Body of pancreas (tissue), 4 donors: Measurements from ENCODE around the gene GMFB. TPM values are rescaled to one million over a fixed set of nuclear protein-coding genes. Genes with fewer than 3 reads are reported as not detected.
A peak's percentile ranks its signal among the peaks of the same experiment; 100 is the strongest.

Source experiments
- ATAC-seq: fragments of 150-250 bp; one replicate; pipeline ENCODE4 v1.9.1; 2016
- DNase-seq, 4 donors: peaks; one replicate each; pipeline ENCODE4 v3.0.0-alpha.2; 2019
- H3K27ac ChIP-seq, 4 donors: fragments of 200-600 bp; sonication (generic); 1 replicate in 3 of 4; 2 replicates in 1 of 4; pipeline versions ENCODE4 v1.5.1 to v1.6.1; 2016 to 2019; ENCODE audit warnings: mild to moderate bottlenecking in 1 of 4, mixed read lengths in 1 of 4, moderate library complexity in 1 of 4
- H3K27me3 ChIP-seq, 2 donors: fragments of 200-600 bp; sonication (generic); one replicate each; pipeline ENCODE4 v1.6.0; 2016; ENCODE audit warnings: mild to moderate bottlenecking in 1 of 2
- H3K36me3 ChIP-seq, 2 donors: fragments of 200-600 bp; sonication (generic); replicated peaks in 1 of 2; 2 replicates each; pipeline ENCODE4 v1.5.1; 2016; ENCODE audit warnings: low read depth in 2 of 2; ENCODE audit not compliant: insufficient read depth in 1 of 2
- H3K4me1 ChIP-seq: fragments of 200-600 bp; sonication (generic); one replicate; pipeline ENCODE4 v1.6.0; 2016
- H3K4me3 ChIP-seq, 2 donors: fragments of 200-600 bp; sonication (generic); 1 replicate in 1 of 2; 2 replicates in 1 of 2; pipeline ENCODE4 v1.5.1; 2016 to 2019
- H3K9me3 ChIP-seq, 3 donors: fragments of 200-600 bp; sonication (generic); 1 replicate in 2 of 3; 2 replicates in 1 of 3; pipeline ENCODE4 v1.5.1; 2016
- POLR2A ChIP-seq, 3 donors: fragments of 450-650 bp; IDR thresholded peaks; one replicate each; pipeline ENCODE4 v1.6.1; 2016; ENCODE audit warnings: antibody characterized with exemption in 3 of 3, mild to moderate bottlenecking in 2 of 3
- WGBS, 2 donors: methylation state at CpG; one replicate each; pipeline ENCODE4 v1.1.5; 2017; 5-methylcytosine and 5-hydroxymethylcytosine counted together
- intact Hi-C: fragments of 100-400 bp; cut with DNase I; formaldehyde crosslinking; loops from one replicate; pipeline ENCODE4 v1.15.1; 2023
- total RNA-seq, 2 donors: library from RNA; depleted of rRNA; stranded (reverse); fragments of >200 nt; gene quantifications; one replicate each; pipeline ENCODE4 v1.1.0, GENCODE V29; 2016
- TF ChIP-seq, protein P1 (sequence below), 7 experiments: fragments of 450-650 bp in 4 of 7; fragments of 200-600 bp in 3 of 7; sonication (generic) in 3 of 7; IDR thresholded peaks; one replicate each; pipeline ENCODE4 v1.5.1; 2016 to 2019; ENCODE audit warnings: antibody characterized with exemption in 7 of 7

GMFB gene
- total RNA-seq, 2 donors from 2014 or later, result 24.7 to 26.5 TPM

DNA sequence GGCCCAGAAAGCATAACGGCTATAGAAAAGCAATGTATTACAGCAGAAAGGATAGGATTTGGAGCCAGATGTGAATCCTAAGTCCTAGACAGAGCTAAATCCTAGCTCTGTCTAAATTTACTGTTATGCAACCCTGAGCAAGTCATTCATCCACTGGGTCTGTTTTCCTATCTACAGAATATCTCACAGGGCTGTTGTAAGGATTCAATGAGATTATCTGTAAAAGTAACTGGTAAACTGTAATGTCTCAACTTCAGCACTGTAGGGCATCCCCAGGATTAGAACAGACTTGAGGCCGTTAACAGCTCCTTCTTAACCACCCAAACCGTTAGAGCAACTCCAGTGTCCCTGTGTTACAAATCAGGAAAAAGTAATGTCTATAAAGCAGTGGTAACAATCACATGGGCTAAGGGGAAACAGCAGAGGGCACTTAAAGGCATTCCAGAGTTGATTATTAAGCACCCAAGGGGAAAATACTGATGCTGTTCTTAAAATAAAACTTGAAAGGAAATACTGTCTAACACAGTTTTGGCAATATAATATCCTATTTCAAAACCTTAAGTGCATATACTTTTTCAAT is 10.1 kb downstream of the GMFB start:
- DNase-seq (no peak), ATAC-seq (no peak)
- TF ChIP-seq POLR2A (IDR thresholded peaks at IDR 0.05), result no peak
- TF ChIP-seq, protein P1, sequence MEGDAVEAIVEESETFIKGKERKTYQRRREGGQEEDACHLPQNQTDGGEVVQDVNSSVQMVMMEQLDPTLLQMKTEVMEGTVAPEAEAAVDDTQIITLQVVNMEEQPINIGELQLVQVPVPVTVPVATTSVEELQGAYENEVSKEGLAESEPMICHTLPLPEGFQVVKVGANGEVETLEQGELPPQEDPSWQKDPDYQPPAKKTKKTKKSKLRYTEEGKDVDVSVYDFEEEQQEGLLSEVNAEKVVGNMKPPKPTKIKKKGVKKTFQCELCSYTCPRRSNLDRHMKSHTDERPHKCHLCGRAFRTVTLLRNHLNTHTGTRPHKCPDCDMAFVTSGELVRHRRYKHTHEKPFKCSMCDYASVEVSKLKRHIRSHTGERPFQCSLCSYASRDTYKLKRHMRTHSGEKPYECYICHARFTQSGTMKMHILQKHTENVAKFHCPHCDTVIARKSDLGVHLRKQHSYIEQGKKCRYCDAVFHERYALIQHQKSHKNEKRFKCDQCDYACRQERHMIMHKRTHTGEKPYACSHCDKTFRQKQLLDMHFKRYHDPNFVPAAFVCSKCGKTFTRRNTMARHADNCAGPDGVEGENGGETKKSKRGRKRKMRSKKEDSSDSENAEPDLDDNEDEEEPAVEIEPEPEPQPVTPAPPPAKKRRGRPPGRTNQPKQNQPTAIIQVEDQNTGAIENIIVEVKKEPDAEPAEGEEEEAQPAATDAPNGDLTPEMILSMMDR (IDR thresholded peaks at IDR 0.05), result no peak
- Histone ChIP-seq H3K36me3 (no peaks in the 10 kb centered on the region), H3K4me1 (no peaks in the 10 kb centered on the region), H3K9me3 (no peaks in the 10 kb centered on the region), H3K27ac (no peak overlapping the region), H3K27me3 (no peaks in the 10 kb centered on the region), H3K4me3 (no peak overlapping the region)
- WGBS, 2 donors, result 70 to 86% methylated on average over 3 of the region's 3 CpGs
- intact Hi-C loops, result no loop called here

DNA sequence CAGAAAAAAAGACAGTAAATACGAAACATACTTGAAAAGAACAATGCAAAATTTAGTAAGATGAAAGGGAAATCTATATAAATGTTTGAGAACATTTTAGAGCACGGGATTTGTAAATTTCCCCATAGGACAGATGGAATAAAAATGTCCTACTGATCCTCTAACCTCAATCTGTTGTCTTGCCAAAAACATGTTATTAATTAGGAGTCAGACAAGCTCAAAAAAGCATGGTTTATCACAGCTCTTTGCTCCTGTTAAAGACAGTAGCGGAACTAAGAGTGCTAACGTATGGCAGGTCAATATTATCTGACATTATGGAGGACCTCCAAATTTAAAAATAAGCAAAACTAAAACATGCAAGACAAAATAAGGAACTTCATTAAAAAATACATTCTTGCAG is 12.9 kb downstream of the GMFB start:
- 91% methylated on average over 4 of the region's 4 CpGs for WGBS, 2 donors
- no peak for TF ChIP-seq POLR2A (IDR thresholded peaks at IDR 0.05)
- TF ChIP-seq, protein P1 (IDR thresholded peaks at IDR 0.05), result no peak
- DNase-seq (no peak), ATAC-seq (no peak)
- H3K9me3 ChIP-seq, result no peaks in the 10 kb centered on the region
- no peaks in the 10 kb centered on the region for H3K27me3 ChIP-seq
- peaks cover 19% of the 10 kb centered on the region for H3K4me1 ChIP-seq
- H3K27ac ChIP-seq, result no peak overlapping the region
- intact Hi-C loops, result no loop called here
- H3K36me3 ChIP-seq, result no peaks in the 10 kb centered on the region
- no peak overlapping the region for H3K4me3 ChIP-seq

DNA sequence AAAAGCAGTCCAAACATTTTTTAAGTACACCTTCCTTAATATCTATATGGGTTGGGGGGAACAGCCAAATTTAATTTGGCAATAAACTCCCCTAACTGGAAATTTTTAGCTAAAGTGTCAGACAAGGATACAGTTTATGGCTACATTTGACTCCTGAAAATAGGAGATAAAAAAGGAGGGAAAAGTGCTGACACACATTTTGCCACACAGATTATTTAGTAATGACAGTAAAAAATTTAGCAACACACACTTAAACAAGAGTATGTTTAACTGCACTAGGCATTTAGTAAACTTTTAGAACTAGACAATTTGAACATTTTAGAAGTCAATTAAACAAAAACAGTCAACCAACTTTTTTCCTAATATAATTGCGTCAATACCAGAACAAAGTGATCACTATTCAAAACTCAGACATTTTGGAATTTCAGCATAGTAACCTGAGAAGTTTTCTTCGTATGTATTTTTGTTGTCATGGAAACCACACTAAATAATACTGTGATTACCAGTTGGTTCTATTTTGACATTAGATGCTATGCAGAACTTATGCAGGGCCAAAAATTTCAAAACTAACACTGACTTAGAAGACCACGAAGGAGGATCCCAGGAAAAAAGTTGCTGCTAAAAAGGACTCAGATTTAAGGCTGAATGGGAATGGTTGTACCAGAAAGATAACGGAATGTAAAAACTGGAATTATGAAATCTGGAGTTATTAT is 13.4 kb downstream of the GMFB start:
- WGBS, 2 donors, result 76 to 86% methylated on average over 4 of the region's 4 CpGs
- Histone ChIP-seq H3K27ac (no peak overlapping the region), H3K9me3 (no peaks in the 10 kb centered on the region), H3K4me1 (peaks cover 25% of the 10 kb centered on the region), H3K36me3 (no peaks in the 10 kb centered on the region), H3K4me3 (no peak overlapping the region), H3K27me3 (no peaks in the 10 kb centered on the region)
- TF ChIP-seq, protein P1 (IDR thresholded peaks at IDR 0.05), result no peak
- no peak for TF ChIP-seq POLR2A (IDR thresholded peaks at IDR 0.05)
- ATAC-seq (no peak), DNase-seq (no peak)
- intact Hi-C loops, result no loop called here

DNA sequence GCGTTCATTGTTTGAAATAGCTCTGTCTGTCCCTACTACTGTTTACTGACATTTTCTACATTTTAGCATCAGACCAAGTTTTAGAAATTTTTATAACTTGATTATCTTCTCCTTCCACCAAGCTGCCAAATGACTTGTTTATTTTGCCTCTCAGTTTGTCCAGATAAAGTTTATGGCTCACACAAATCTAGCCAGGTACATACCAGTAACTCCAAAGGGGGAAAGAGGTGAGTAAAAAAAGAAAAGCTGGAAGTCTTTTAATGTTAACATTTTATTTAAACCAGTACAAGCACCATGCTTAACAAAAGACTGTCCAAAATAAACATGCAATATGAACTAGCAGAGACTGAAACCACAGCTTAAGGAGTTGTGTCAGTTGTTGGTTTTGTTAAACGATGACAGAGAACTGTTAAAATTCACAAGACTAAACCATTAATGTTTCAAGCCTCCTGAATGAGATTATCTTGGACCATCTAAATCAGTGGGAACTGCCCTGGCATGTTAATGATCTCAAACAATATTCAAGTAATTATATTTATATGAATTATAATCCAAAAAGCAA is 14.5 kb downstream of the GMFB start:
- H3K27me3 ChIP-seq, result no peaks in the 10 kb centered on the region
- no peak overlapping the region for H3K4me3 ChIP-seq
- TF ChIP-seq POLR2A (IDR thresholded peaks at IDR 0.05), result no peak
- TF ChIP-seq, protein P1 (IDR thresholded peaks at IDR 0.05), result no peak
- H3K9me3 ChIP-seq, result no peaks in the 10 kb centered on the region
- peak overlapping the region in 2 of 4 donors; percentile 9 to 18 for H3K27ac ChIP-seq
- DNase-seq (no peak), ATAC-seq (no peak)
- H3K4me1 ChIP-seq, result peaks cover 25% of the 10 kb centered on the region
- WGBS, 2 donors, result 65 to 66% methylated on average over 2 of the region's 2 CpGs
- no peaks in the 10 kb centered on the region for H3K36me3 ChIP-seq
- intact Hi-C loops, result no loop called here
